Endothelial cell of umbilical vein (primary cell): ENCODE results near the gene PPOX. TPM values are rescaled to one million over a fixed set of nuclear protein-coding genes. Genes with fewer than 3 reads are reported as not detected.

ENCODE experiments used
- BruUV-seq: library from RNA; stranded (reverse); fragments of 400-500 nt; replicated peaks from 2 replicates; lab custom pipeline; 2021; lab: Mats Ljungman, UMichigan
- CTCF ChIA-PET: fragments of 300-600, 350-600 bp; sonication (Branson Sonifier 250); formaldehyde crosslinking; loops from one replicate; lab custom pipeline; 2021; ENCODE audit warnings: antibody characterized with exemption, inconsistent platforms; lab: Charles Lee
- POLR2A ChIA-PET: fragments of 300-600, 350-600 bp; sonication (Branson Sonifier 250); formaldehyde crosslinking; loops from one replicate; lab custom pipeline; 2021; ENCODE audit warnings: antibody characterized with exemption, inconsistent platforms; lab: Charles Lee
- DNase-seq: peaks from one replicate; pipeline ENCODE4 v3.0.0-alpha.2; 2011; ENCODE audit warnings: low read depth, low spot score
- FAIRE-seq: peaks from 2 replicates; lab custom pipeline; 2011; peaks lifted over from hg19 to GRCh38; lab: Jason Lieb, UNC
- H2AFZ ChIP-seq: 2 replicates; pipeline ENCODE4 v1.6.0; 2012; ENCODE audit warnings: low read depth, low read length, control low read depth, inconsistent platforms
- H3K27ac ChIP-seq: 2 replicates; pipeline ENCODE4 v1.5.1; 2011; ENCODE audit warnings: low read depth, mild to moderate bottlenecking, control low read depth, low read length, moderate library complexity; ENCODE audit not compliant: insufficient read depth
- H3K27me3 ChIP-seq, 2 experiments: 2 replicates each; pipeline versions ENCODE4 v1.6.0 to v1.6.1; 2011; ENCODE audit warnings: low read length in 2 of 2, mixed read lengths in 1 of 2; ENCODE audit not compliant: control insufficient read depth in 2 of 2, insufficient read depth in 2 of 2
- H3K36me3 ChIP-seq, 2 experiments: 2 replicates in 1 of 2; 3 replicates in 1 of 2; pipeline ENCODE4 v1.5.1; 2011; ENCODE audit warnings: low read length in 2 of 2, mild to moderate bottlenecking in 1 of 2, moderate library complexity in 1 of 2; ENCODE audit not compliant: control insufficient read depth in 2 of 2, insufficient read depth in 2 of 2; ENCODE audit errors: extremely low read depth in 1 of 2
- H3K4me1 ChIP-seq: 3 replicates; pipeline ENCODE4 v1.5.1; 2011; ENCODE audit warnings: mild to moderate bottlenecking, low read length; ENCODE audit not compliant: control insufficient read depth, insufficient read depth; ENCODE audit errors: extremely low read depth
- H3K4me2 ChIP-seq: 2 replicates; pipeline ENCODE4 v1.6.1; 2011; ENCODE audit warnings: low read length, control low read depth, mixed read lengths; ENCODE audit not compliant: insufficient read depth
- H3K4me3 ChIP-seq, 3 experiments: fragments of 200-600 bp in 1 of 3; sonication (generic), shearing (Covaris generic) in 1 of 3; replicated peaks in 1 of 3; 2 replicates each; pipeline ENCODE4 v1.5.1; 2011 to 2016; ENCODE audit warnings: control low read depth in 3 of 3, low read length in 3 of 3, mild to moderate bottlenecking in 2 of 3, inconsistent platforms in 1 of 3, low read depth in 1 of 3, moderate library complexity in 1 of 3; ENCODE audit not compliant: insufficient read depth in 1 of 3
- H3K79me2 ChIP-seq: 2 replicates; pipeline ENCODE4 v1.6.0; 2012; ENCODE audit warnings: low read length, inconsistent platforms; ENCODE audit not compliant: control insufficient read depth, insufficient read depth
- H3K9ac ChIP-seq: replicated peaks from 2 replicates; pipeline ENCODE3; 2011; ENCODE audit warnings: low read length, control low read depth; ENCODE audit not compliant: insufficient read depth; ENCODE audit errors: extremely low read depth
- H3K9me1 ChIP-seq: replicated peaks from 3 replicates; pipeline ENCODE4 v1.6.0; 2011; ENCODE audit warnings: mild to moderate bottlenecking, low read length; ENCODE audit not compliant: control insufficient read depth, insufficient read depth; ENCODE audit errors: extremely low read depth
- H3K9me3 ChIP-seq: replicated peaks from 2 replicates; pipeline ENCODE4 v1.5.1; 2012; ENCODE audit warnings: low read length, inconsistent platforms; ENCODE audit not compliant: control insufficient read depth, insufficient read depth
- H4K20me1 ChIP-seq: replicated peaks from 2 replicates; pipeline ENCODE3; 2011; ENCODE audit warnings: mild to moderate bottlenecking, low read length; ENCODE audit not compliant: control insufficient read depth, insufficient read depth; ENCODE audit errors: extremely low read depth
- EZH2 ChIP-seq: IDR thresholded peaks from 2 replicates; pipeline ENCODE4 v1.6.1; 2012; ENCODE audit warnings: borderline replicate concordance, low read depth, mild to moderate bottlenecking, moderate library complexity, low read length, inconsistent platforms; ENCODE audit not compliant: severe bottlenecking
- FOS ChIP-seq: IDR thresholded peaks from 2 replicates; pipeline ENCODE4 v1.6.1; 2011; ENCODE audit warnings: mild to moderate bottlenecking, low read length, moderate library complexity, borderline replicate concordance; ENCODE audit not compliant: insufficient read depth
- GATA2 ChIP-seq: IDR thresholded peaks from 2 replicates; pipeline ENCODE4 v1.7.0; 2011; ENCODE audit warnings: low read depth, mild to moderate bottlenecking, moderate library complexity, mixed read lengths, low read length; ENCODE audit not compliant: insufficient read length, insufficient read depth
- JUN ChIP-seq: IDR thresholded peaks from 2 replicates; pipeline ENCODE4 v1.6.1; 2011; ENCODE audit warnings: borderline replicate concordance, low read depth; ENCODE audit not compliant: insufficient read length, insufficient read depth
- MYC ChIP-seq: IDR thresholded peaks from one replicate; pipeline ENCODE4 v1.6.1; 2011; ENCODE audit warnings: mild to moderate bottlenecking, low read depth, low read length
- POLR2A ChIP-seq: IDR thresholded peaks from 2 replicates; pipeline ENCODE4 v1.6.1; 2012; ENCODE audit warnings: low read depth, mild to moderate bottlenecking, control low read depth, low read length
- POLR2AphosphoS5 ChIP-seq: IDR thresholded peaks from 2 replicates; pipeline ENCODE4 v1.6.1; 2012; ENCODE audit warnings: low read depth, mild to moderate bottlenecking, control low read depth, low read length, moderate library complexity; ENCODE audit not compliant: insufficient read depth
- dilution Hi-C: fragments of 300-500 bp; cut with MboI; formaldehyde crosslinking; loops from one replicate; pipeline ENCODE4 v1.15.0; 2019; ENCODE audit warnings: low sequenced_read_pairs; ENCODE audit not compliant: extremely low pct_ligation_motif_present
- intact Hi-C: fragments of 100-400 bp; cut with micrococcal nuclease; formaldehyde crosslinking; loops from one replicate; pipeline ENCODE4 v1.10.0; 2022
- polyA plus RNA-seq, 4 experiments: library from polyadenylated mRNA; depleted of rRNA in 3 of 4; stranded (reverse) in 3 of 4; unstranded in 1 of 4; fragments of >200 nt; gene quantifications; 2 replicates each; pipeline versions ENCODE4 v1.2.1 to v1.2.3, GENCODE V29; 2011 to 2012; ENCODE audit warnings: missing spikeins in 1 of 4
- total RNA-seq: library from RNA; stranded (reverse); gene quantifications from 2 replicates; pipeline ENCODE4 v1.2.3, GENCODE V29; 2021
- TF ChIP-seq, protein P1 (sequence below): IDR thresholded peaks from 2 replicates; pipeline ENCODE4 v1.6.1; 2011; ENCODE audit not compliant: insufficient read depth, insufficient read length
- TF ChIP-seq, protein P2 (sequence below), 2 donors: IDR thresholded peaks; 1 replicate in 1 of 2; 2 replicates in 1 of 2; pipeline ENCODE4 v1.5.1; 2011; ENCODE audit warnings: low read length in 2 of 2, mild to moderate bottlenecking in 2 of 2, moderate library complexity in 2 of 2, control low read depth in 1 of 2, inconsistent platforms in 1 of 2, low read depth in 1 of 2; ENCODE audit not compliant: insufficient read depth in 1 of 2; ENCODE audit errors: extremely low read depth in 1 of 2

The PPOX gene
- total and polyA plus RNA-seq, 2 donors (not counting 3 experiments of a cell fraction or from before 2014, with no cell fraction given), result 26.4 to 28.5 TPM

GRCh38 chr1:161196111-161196510 lies 29.9 kb downstream of the PPOX start:
- Histone ChIP-seq H3K9me1 (no peaks in the 10 kb centered on the region), H3K36me3 (peaks cover 3% of the 10 kb centered on the region in 2 experiments), H3K4me2 (no peak overlapping the region), H3K9ac (no peak overlapping the region), H3K9me3 (no peaks in the 10 kb centered on the region), H4K20me1 (no peaks in the 10 kb centered on the region), H3K79me2 (peaks cover 34% of the 10 kb centered on the region), H3K4me3 (no peak overlapping the region), H3K27ac (no peak overlapping the region), H2AFZ (no peak overlapping the region), H3K27me3 (no peaks in the 10 kb centered on the region), H3K4me1 (peaks cover 47% of the 10 kb centered on the region)
- no peak for DNase-seq
- CTCF ChIA-PET, result no interaction called here
- POLR2A ChIA-PET, result no interaction called here
- FAIRE-seq, result no peak
- intact Hi-C loops, result no loop called here
- dilution Hi-C loops, result no loop called here
- TF ChIP-seq JUN (no peak), GATA2 (no peak), EZH2 (no peak), POLR2A (no peak), FOS (no peak), POLR2AphosphoS5 (no peak), MYC (no peak)
- TF ChIP-seq, protein P1, sequence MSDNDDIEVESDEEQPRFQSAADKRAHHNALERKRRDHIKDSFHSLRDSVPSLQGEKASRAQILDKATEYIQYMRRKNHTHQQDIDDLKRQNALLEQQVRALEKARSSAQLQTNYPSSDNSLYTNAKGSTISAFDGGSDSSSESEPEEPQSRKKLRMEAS, result no peak
- TF ChIP-seq, protein P2, sequence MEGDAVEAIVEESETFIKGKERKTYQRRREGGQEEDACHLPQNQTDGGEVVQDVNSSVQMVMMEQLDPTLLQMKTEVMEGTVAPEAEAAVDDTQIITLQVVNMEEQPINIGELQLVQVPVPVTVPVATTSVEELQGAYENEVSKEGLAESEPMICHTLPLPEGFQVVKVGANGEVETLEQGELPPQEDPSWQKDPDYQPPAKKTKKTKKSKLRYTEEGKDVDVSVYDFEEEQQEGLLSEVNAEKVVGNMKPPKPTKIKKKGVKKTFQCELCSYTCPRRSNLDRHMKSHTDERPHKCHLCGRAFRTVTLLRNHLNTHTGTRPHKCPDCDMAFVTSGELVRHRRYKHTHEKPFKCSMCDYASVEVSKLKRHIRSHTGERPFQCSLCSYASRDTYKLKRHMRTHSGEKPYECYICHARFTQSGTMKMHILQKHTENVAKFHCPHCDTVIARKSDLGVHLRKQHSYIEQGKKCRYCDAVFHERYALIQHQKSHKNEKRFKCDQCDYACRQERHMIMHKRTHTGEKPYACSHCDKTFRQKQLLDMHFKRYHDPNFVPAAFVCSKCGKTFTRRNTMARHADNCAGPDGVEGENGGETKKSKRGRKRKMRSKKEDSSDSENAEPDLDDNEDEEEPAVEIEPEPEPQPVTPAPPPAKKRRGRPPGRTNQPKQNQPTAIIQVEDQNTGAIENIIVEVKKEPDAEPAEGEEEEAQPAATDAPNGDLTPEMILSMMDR (IDR thresholded peaks at IDR 0.05; ENCODE audit: extremely low read depth in 1 of 2, insufficient read depth in 1 of 2, low read depth in 1 of 2, low read length in 2 of 2), result no peak
- BruUV-seq, result no TSS peak
